ENCODE measurements around the gene RBM3. TPM values are rescaled to one million over a fixed set of nuclear protein-coding genes. Genes with fewer than 3 reads are reported as not detected.

The RBM3 gene
- total RNA-seq, 1 experiment from 2014 or later = 135 TPM

- no peaks in the 10 kb centered on the region for H3K36me3 ChIP-seq
- DNase-seq = no peak
Observed at GRCh38 chrX:48558271-48558670, 16.0 kb upstream of the RBM3 start.

GRCh38 chrX:48559636-48560035 is 14.6 kb upstream of the RBM3 start:
- no peak overlapping the region for H3K4me3 ChIP-seq
- no peak for DNase-seq
- no peaks in the 10 kb centered on the region for H3K9me3 ChIP-seq (replicated peaks)
- no peaks in the 10 kb centered on the region for H3K4me1 ChIP-seq
- H3K27me3 ChIP-seq = no peaks in the 10 kb centered on the region
- H3K27ac ChIP-seq = no peak overlapping the region
- H3K36me3 ChIP-seq = no peaks in the 10 kb centered on the region

More at GRCh38 chrX:48558271-48558670, 16.0 kb upstream of the RBM3 start:
- Histone ChIP-seq H3K4me3 (no peak overlapping the region), H3K9me3 (replicated peaks) (no peaks in the 10 kb centered on the region), H3K27me3 (no peaks in the 10 kb centered on the region), H3K4me1 (no peaks in the 10 kb centered on the region), H3K27ac (no peak overlapping the region)

- no peak for DNase-seq
- Histone ChIP-seq H3K9me3 (replicated peaks) (no peaks in the 10 kb centered on the region), H3K4me1 (no peaks in the 10 kb centered on the region), H3K36me3 (no peaks in the 10 kb centered on the region), H3K27me3 (no peaks in the 10 kb centered on the region), H3K27ac (no peak overlapping the region), H3K4me3 (no peak overlapping the region)
Observed at GRCh38 chrX:48560056-48560455, 14.2 kb upstream of the RBM3 start.

GRCh38 chrX:48560681-48561080 is 13.6 kb upstream of the RBM3 start:
- no peak overlapping the region for H3K4me3 ChIP-seq
- DNase-seq = no peak
- no peaks in the 10 kb centered on the region for H3K27me3 ChIP-seq
- no peaks in the 10 kb centered on the region for H3K4me1 ChIP-seq
- no peaks in the 10 kb centered on the region for H3K36me3 ChIP-seq
- no peak overlapping the region for H3K27ac ChIP-seq
- H3K9me3 ChIP-seq (replicated peaks) = no peaks in the 10 kb centered on the region

- no peak overlapping the region for H3K4me3 ChIP-seq
- H3K27me3 ChIP-seq = no peaks in the 10 kb centered on the region
- no peaks in the 10 kb centered on the region for H3K9me3 ChIP-seq (replicated peaks)
- H3K27ac ChIP-seq = no peak overlapping the region
- H3K4me1 ChIP-seq = no peaks in the 10 kb centered on the region
- peaks cover 6% of the 10 kb centered on the region for H3K36me3 ChIP-seq
- no peak for DNase-seq
Observed at GRCh38 chrX:48569958-48570357, 4.3 kb upstream of the RBM3 start.

GRCh38 chrX:48573690-48574269 is 504 bp upstream of the RBM3 start:
- peak overlapping the region; percentile 99 for H3K4me3 ChIP-seq
- DNase-seq = peak; percentile 68 to 77
- peaks cover 43% of the 10 kb centered on the region for H3K36me3 ChIP-seq
- H3K9me3 ChIP-seq (replicated peaks) = no peaks in the 10 kb centered on the region
- no peaks in the 10 kb centered on the region for H3K27me3 ChIP-seq
- peak overlapping the region; percentile 100 for H3K27ac ChIP-seq
- peaks cover 6% of the 10 kb centered on the region for H3K4me1 ChIP-seq

- no peak for DNase-seq
- peak overlapping the region; percentile 99 for H3K4me3 ChIP-seq
- H3K9me3 ChIP-seq (replicated peaks) = no peaks in the 10 kb centered on the region
- peaks cover 49% of the 10 kb centered on the region for H3K36me3 ChIP-seq
- H3K27me3 ChIP-seq = no peaks in the 10 kb centered on the region
- peaks cover 14% of the 10 kb centered on the region for H3K4me1 ChIP-seq
- H3K27ac ChIP-seq = no peak overlapping the region; the same call in 1 of the 2 replicates
Observed at GRCh38 chrX:48575642-48576041, 1.4 kb downstream of the RBM3 start.

- Histone ChIP-seq H3K36me3 (peaks cover 49% of the 10 kb centered on the region), H3K9me3 (replicated peaks) (no peaks in the 10 kb centered on the region), H3K27ac (no peak overlapping the region), H3K4me1 (peaks cover 14% of the 10 kb centered on the region), H3K4me3 (peak overlapping the region; percentile 99), H3K27me3 (no peaks in the 10 kb centered on the region)
- DNase-seq = no peak
Observed at GRCh38 chrX:48576108-48576507, 1.8 kb downstream of the RBM3 start.

- Histone ChIP-seq H3K9me3 (replicated peaks) (no peaks in the 10 kb centered on the region), H3K4me3 (no peak overlapping the region), H3K27ac (peak overlapping the region; percentile 65), H3K27me3 (no peaks in the 10 kb centered on the region), H3K36me3 (peaks cover 49% of the 10 kb centered on the region), H3K4me1 (peaks cover 14% of the 10 kb centered on the region)
- DNase-seq = peak; percentile 30 to 65
Observed at GRCh38 chrX:48578661-48579128, 4.4 kb downstream of the RBM3 start.

GRCh38 chrX:48579259-48579658 is 5.0 kb downstream of the RBM3 start:
- Histone ChIP-seq H3K9me3 (replicated peaks) (no peaks in the 10 kb centered on the region), H3K4me3 (no peak overlapping the region), H3K27ac (peak overlapping the region; percentile 65), H3K4me1 (peaks cover 14% of the 10 kb centered on the region), H3K27me3 (no peaks in the 10 kb centered on the region), H3K36me3 (peaks cover 49% of the 10 kb centered on the region)
- peak in 1 of 2 experiments; percentile 9 for DNase-seq

GRCh38 chrX:48580662-48581061 is 6.4 kb downstream of the RBM3 start:
- Histone ChIP-seq H3K36me3 (peaks cover 36% of the 10 kb centered on the region), H3K27ac (no peak overlapping the region), H3K9me3 (replicated peaks) (no peaks in the 10 kb centered on the region), H3K4me3 (no peak overlapping the region), H3K27me3 (no peaks in the 10 kb centered on the region), H3K4me1 (peaks cover 14% of the 10 kb centered on the region)
- no peak for DNase-seq

GRCh38 chrX:48584698-48585097 is 10.4 kb downstream of the RBM3 start:
- Histone ChIP-seq H3K9me3 (replicated peaks) (no peaks in the 10 kb centered on the region), H3K4me3 (no peak overlapping the region), H3K27me3 (no peaks in the 10 kb centered on the region), H3K27ac (no peak overlapping the region), H3K4me1 (no peaks in the 10 kb centered on the region), H3K36me3 (peaks cover 3% of the 10 kb centered on the region; the same call in 1 of the 2 replicates)
- DNase-seq = no peak

- Histone ChIP-seq H3K4me3 (no peak overlapping the region), H3K36me3 (no peaks in the 10 kb centered on the region), H3K4me1 (no peaks in the 10 kb centered on the region), H3K27me3 (no peaks in the 10 kb centered on the region), H3K27ac (no peak overlapping the region), H3K9me3 (replicated peaks) (no peaks in the 10 kb centered on the region)
- peak in 1 of 2 experiments; percentile 18 for DNase-seq
Observed at GRCh38 chrX:48589482-48590162, 15.3 kb downstream of the RBM3 start.

- no peak for DNase-seq
Observed at GRCh38 chrX:48590203-48591103, 16.2 kb downstream of the RBM3 start.

GRCh38 chrX:48591255-48591791 is 17.0 kb downstream of the RBM3 start:
- Histone ChIP-seq H3K27me3 (no peaks in the 10 kb centered on the region), H3K4me1 (no peaks in the 10 kb centered on the region), H3K9me3 (replicated peaks) (no peaks in the 10 kb centered on the region), H3K27ac (no peak overlapping the region), H3K36me3 (no peaks in the 10 kb centered on the region), H3K4me3 (no peak overlapping the region)
- no peak for DNase-seq

More at GRCh38 chrX:48590203-48591103, 16.2 kb downstream of the RBM3 start:
- Histone ChIP-seq H3K27me3 (no peaks in the 10 kb centered on the region), H3K4me1 (no peaks in the 10 kb centered on the region), H3K27ac (no peak overlapping the region), H3K36me3 (no peaks in the 10 kb centered on the region), H3K4me3 (no peak overlapping the region), H3K9me3 (replicated peaks) (no peaks in the 10 kb centered on the region)

All from SJCRH30 (cell line).